Breast epithelium (tissue), 3 donors: ENCODE data around the gene CEP170.
"Not testable (repeated sequence)": the region's sequence is repeated elsewhere in the genome, so short reads cannot be mapped to it uniquely, and the experiment has no call there.

Experiments
- POLR2A ChIP-seq: fragments of 450-650 bp; IDR thresholded peaks from one replicate; pipeline ENCODE4 v1.6.1; 2016; ENCODE audit warnings: antibody characterized with exemption, mild to moderate bottlenecking, moderate library complexity
- TF ChIP-seq, protein P1 (sequence below), 3 donors: fragments of 450-650 bp; IDR thresholded peaks; one replicate each; pipeline ENCODE4 v1.5.1; 2016 to 2017; ENCODE audit warnings: antibody characterized with exemption in 3 of 3, mild to moderate bottlenecking in 3 of 3, moderate library complexity in 3 of 3

DNA sequence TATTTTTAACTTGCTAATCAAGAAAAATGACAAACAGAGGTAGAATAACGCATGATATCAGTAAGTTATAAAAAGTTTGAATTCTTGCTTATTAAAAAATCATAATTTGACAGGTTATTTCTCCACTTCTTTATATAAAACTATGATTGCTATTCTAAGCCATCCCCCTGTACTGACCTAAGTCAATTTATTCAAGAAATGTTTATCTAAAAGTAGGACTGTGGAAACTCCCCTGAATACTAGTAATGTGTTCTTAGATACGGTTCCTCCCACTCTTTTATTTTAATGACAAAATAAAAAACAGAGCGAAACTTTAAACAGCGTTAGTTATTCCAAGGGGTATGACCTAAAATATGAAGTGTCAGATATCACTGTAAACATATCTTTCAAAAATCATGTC is 51.9 kb downstream of the CEP170 start:
- TF ChIP-seq, protein P1, sequence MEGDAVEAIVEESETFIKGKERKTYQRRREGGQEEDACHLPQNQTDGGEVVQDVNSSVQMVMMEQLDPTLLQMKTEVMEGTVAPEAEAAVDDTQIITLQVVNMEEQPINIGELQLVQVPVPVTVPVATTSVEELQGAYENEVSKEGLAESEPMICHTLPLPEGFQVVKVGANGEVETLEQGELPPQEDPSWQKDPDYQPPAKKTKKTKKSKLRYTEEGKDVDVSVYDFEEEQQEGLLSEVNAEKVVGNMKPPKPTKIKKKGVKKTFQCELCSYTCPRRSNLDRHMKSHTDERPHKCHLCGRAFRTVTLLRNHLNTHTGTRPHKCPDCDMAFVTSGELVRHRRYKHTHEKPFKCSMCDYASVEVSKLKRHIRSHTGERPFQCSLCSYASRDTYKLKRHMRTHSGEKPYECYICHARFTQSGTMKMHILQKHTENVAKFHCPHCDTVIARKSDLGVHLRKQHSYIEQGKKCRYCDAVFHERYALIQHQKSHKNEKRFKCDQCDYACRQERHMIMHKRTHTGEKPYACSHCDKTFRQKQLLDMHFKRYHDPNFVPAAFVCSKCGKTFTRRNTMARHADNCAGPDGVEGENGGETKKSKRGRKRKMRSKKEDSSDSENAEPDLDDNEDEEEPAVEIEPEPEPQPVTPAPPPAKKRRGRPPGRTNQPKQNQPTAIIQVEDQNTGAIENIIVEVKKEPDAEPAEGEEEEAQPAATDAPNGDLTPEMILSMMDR (IDR thresholded peaks at IDR 0.05) = not testable (repeated sequence)
- TF ChIP-seq POLR2A = not testable (repeated sequence)
